ENCODE results near the gene PNKD. TPM values are rescaled to one million over a fixed set of nuclear protein-coding genes. Genes with fewer than 3 reads are reported as not detected.

The PNKD gene
- total RNA-seq, 2 experiments from 2014 or later, result 66.3 to 74.5 TPM

DNA sequence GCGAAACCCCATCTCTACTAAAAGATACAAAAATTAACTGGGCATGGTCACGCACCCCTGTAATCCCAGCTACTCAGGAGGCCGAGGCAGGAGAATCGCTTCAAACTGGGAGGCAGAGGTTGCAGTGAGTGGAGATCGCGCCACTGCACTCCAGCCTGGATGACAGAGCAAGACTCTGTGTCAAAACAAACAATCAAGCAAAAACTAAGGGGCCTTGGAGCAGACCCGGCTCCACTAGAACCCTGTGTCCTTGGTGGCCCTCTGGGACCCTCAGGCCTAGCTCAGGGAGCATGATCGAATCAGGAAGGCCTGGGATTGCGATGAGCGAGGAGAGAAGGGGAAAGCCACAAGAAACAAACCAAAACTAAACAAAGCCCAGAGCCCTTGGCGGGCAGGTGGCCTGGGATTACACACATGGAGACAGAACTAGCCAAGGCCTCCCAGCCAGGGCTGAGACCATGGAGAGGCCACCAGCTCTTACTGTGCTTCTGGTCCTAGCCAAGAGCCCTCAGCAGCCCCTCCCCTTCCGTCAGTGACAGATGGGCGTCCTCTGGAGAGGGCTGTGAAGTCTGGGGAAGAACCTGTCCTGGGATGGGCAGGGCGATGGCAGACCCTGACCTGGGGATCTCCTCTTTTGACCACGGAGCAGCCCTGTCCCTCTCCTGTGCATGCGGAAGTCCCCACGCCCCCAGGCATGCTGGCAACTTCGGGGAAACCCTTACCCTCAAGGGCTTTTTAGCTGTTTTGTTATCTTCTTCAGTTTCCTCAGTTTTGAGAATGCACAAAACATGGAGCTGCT, 58.9 kb downstream of the PNKD start:
- CTCF ChIA-PET (ENCODE audit: unreplicated experiment), result interaction anchor here (0.5 to 2.5 kb wide), 2 partner anchors 20 to 27 kb away, joined by 3 to 9 read pairs; no protein-coding TSS in a partner anchor
- TF ChIP-seq EZH2phosphoT487 (IDR thresholded peaks at IDR 0.05; ENCODE audit: borderline replicate concordance, low read depth, low read length) (no peak), CTCF (conservative IDR thresholded peaks at IDR 0.05; ENCODE audit: low read length) (no peak)
- peak overlapping the region; percentile 16 for H3K4me3 ChIP-seq (ENCODE audit: low read depth, low read length, poor library complexity, severe bottlenecking)
- no peaks in the 10 kb centered on the region for H3K9me3 ChIP-seq (ENCODE audit: low read length)
- H3K4me2 ChIP-seq (ENCODE audit: low read length), result peak overlapping the region; percentile 61
- peak overlapping the region; percentile 80 for H3K27ac ChIP-seq (ENCODE audit: low read depth, low read length, poor library complexity, severe bottlenecking)
- no peaks in the 10 kb centered on the region for H3K36me3 ChIP-seq (ENCODE audit: insufficient read depth, low read length)
- no peak for DNase-seq (ENCODE audit: low spot score)
- BruUV-seq (replicated peaks), result no TSS peak
- intact Hi-C loops (cut with micrococcal nuclease; ENCODE audit: unreplicated experiment), result no loop called here
- peak overlapping the region; percentile 29; the same call in 1 of the 2 replicates for H2AFZ ChIP-seq (ENCODE audit: low read length)
- H4K20me1 ChIP-seq (ENCODE audit: insufficient read depth, low read length), result no peaks in the 10 kb centered on the region
- POLR2A ChIA-PET, result interaction anchor here (1.1 to 1.6 kb wide), 3 partner anchors 12 to 41 kb away, joined by 4 to 6 read pairs (median 4); no protein-coding TSS in a partner anchor
- H3K79me2 ChIP-seq (ENCODE audit: insufficient read depth, low read depth, low read length), result peaks cover 16% of the 10 kb centered on the region; the same call in 1 of the 2 replicates
- no peaks in the 10 kb centered on the region for H3K9me2 ChIP-seq (ENCODE audit: insufficient read depth, low read length)
- H3K4me1 ChIP-seq (ENCODE audit: insufficient read depth, low read length, poor library complexity, severe bottlenecking), result peaks cover 96% of the 10 kb centered on the region

DNA sequence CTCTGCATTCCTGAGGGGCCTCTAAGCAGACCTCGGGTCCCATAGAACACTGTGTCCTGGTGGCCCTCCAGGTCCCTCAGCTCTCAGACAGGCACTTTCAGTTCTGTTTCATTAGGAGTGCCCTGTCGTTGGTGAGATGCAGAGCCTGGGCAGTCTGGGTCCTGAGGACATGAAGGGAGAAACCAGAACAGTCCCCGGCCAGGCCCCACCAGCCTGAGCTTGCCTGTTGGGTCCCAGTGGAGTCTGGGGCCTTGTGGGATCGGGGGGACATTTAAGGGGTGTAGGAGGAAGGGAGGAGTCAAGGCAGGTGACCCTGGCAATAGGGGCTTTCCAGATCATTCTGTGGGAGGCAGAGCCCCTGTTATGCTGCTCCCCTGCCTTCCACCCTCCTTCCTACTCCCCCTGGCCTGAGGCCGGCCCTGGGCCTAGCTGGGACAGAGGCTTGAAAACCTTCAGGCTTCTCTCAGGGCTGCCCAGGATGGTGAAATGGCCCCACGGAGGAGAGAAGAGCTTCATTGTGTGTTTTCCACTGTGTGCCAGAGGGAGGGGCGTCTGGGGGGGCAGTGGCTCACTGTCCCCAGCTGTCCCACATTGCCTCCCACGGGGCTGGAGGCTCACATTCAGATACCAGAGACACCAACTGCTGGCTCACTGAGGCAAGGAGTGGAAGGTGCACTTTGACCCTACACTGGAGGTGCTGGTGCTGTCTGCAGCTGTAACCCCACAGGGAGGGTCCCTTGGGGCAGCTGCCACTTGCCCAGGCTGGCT, 59.7 kb downstream of the PNKD start:
- DNase-seq (ENCODE audit: low spot score), result peak; percentile 64
- H3K4me2 ChIP-seq (ENCODE audit: low read length), result peak overlapping the region; percentile 61
- no peaks in the 10 kb centered on the region for H3K36me3 ChIP-seq (ENCODE audit: insufficient read depth, low read length)
- no peaks in the 10 kb centered on the region for H4K20me1 ChIP-seq (ENCODE audit: insufficient read depth, low read length)
- H3K4me3 ChIP-seq (ENCODE audit: low read depth, low read length, poor library complexity, severe bottlenecking), result peak overlapping the region; percentile 16
- TF ChIP-seq CTCF (conservative IDR thresholded peaks at IDR 0.05; ENCODE audit: low read length), result no peak
- no peak for TF ChIP-seq EZH2phosphoT487 (IDR thresholded peaks at IDR 0.05; ENCODE audit: borderline replicate concordance, low read depth, low read length)
- peak overlapping the region; percentile 80 for H3K27ac ChIP-seq (ENCODE audit: low read depth, low read length, poor library complexity, severe bottlenecking)
- CTCF ChIA-PET (ENCODE audit: unreplicated experiment), result interaction anchor here (0.5 kb wide), 1 partner anchor 21 kb away, joined by 3 read pairs; no protein-coding TSS in a partner anchor
- BruUV-seq (replicated peaks), result no TSS peak
- peaks cover 99% of the 10 kb centered on the region for H3K4me1 ChIP-seq (ENCODE audit: insufficient read depth, low read length, poor library complexity, severe bottlenecking)
- intact Hi-C loops (cut with micrococcal nuclease; ENCODE audit: unreplicated experiment), result no loop called here
- peaks cover 12% of the 10 kb centered on the region; the same call in 1 of the 2 replicates for H3K79me2 ChIP-seq (ENCODE audit: insufficient read depth, low read depth, low read length)
- H3K9me3 ChIP-seq (ENCODE audit: low read length), result no peaks in the 10 kb centered on the region
- no peaks in the 10 kb centered on the region for H3K9me2 ChIP-seq (ENCODE audit: insufficient read depth, low read length)
- POLR2A ChIA-PET, result interaction anchor here (1.1 to 1.8 kb wide), 4 partner anchors 10 to 41 kb away, joined by 4 to 6 read pairs (median 5); no protein-coding TSS in a partner anchor
- peak overlapping the region; percentile 29; the same call in 1 of the 2 replicates for H2AFZ ChIP-seq (ENCODE audit: low read length)
